ENCODE results near the gene ADGRG7. TPM values are rescaled to one million over a fixed set of nuclear protein-coding genes. Genes with fewer than 3 reads are reported as not detected.
"Not testable (repeated sequence)": the region's sequence is repeated elsewhere in the genome, so short reads cannot be mapped to it uniquely, and the experiment has no call there.

ADGRG7 gene
- total RNA-seq, 1 donor from 2014 or later, result not detected

GRCh38 chr3:100665230-100665629 lies 55.8 kb downstream of the ADGRG7 start:
- Histone ChIP-seq H3K4me1 (no peaks in the 10 kb centered on the region), H3K36me3 (no peaks in the 10 kb centered on the region), H3K27me3 (no peaks in the 10 kb centered on the region), H3K9me3 (peaks cover 0 to 2% of the 10 kb centered on the region in 2 donors), H3K27ac (no peak overlapping the region), H3K4me3 (no peak overlapping the region)
- TF ChIP-seq, protein P1, sequence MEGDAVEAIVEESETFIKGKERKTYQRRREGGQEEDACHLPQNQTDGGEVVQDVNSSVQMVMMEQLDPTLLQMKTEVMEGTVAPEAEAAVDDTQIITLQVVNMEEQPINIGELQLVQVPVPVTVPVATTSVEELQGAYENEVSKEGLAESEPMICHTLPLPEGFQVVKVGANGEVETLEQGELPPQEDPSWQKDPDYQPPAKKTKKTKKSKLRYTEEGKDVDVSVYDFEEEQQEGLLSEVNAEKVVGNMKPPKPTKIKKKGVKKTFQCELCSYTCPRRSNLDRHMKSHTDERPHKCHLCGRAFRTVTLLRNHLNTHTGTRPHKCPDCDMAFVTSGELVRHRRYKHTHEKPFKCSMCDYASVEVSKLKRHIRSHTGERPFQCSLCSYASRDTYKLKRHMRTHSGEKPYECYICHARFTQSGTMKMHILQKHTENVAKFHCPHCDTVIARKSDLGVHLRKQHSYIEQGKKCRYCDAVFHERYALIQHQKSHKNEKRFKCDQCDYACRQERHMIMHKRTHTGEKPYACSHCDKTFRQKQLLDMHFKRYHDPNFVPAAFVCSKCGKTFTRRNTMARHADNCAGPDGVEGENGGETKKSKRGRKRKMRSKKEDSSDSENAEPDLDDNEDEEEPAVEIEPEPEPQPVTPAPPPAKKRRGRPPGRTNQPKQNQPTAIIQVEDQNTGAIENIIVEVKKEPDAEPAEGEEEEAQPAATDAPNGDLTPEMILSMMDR (IDR thresholded peaks at IDR 0.05), result no peak
- no peak for DNase-seq (ENCODE audit: low spot score in 2 of 2)
- intact Hi-C loops (cut with DNase I), result no loop called here

DNA sequence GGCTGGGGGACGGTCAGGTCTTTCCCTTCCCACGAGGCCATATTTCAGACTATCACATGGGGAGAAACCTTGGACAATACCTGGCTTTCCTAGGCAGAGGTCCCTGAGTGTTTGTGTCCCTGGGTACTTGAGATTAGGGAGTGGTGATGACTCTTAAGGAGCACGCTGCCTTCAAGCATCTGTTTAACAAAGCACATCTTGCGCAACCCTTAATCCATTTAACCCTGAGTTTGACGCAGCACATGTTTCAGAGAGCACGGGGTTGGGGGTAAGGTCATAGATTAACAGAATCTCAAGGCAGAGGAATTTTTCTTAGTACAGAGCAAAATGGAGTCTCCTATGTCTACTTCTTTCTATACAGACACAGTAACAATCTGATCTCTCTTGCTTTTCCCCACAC lies 57.3 kb downstream of the ADGRG7 start:
- H3K27ac ChIP-seq; H3K36me3 ChIP-seq; H3K9me3 ChIP-seq; DNase-seq (ENCODE audit: low spot score in 2 of 2); H3K4me1 ChIP-seq; intact Hi-C loops (cut with DNase I); H3K4me3 ChIP-seq; H3K27me3 ChIP-seq: not testable (repeated sequence)

GRCh38 chr3:100667316-100667715 lies 57.9 kb downstream of the ADGRG7 start:
- H3K27ac ChIP-seq; H3K9me3 ChIP-seq; DNase-seq (ENCODE audit: low spot score in 2 of 2); H3K27me3 ChIP-seq; H3K4me3 ChIP-seq; H3K4me1 ChIP-seq; intact Hi-C loops (cut with DNase I); H3K36me3 ChIP-seq: not testable (repeated sequence)

GRCh38 chr3:100670995-100671394 lies 61.6 kb downstream of the ADGRG7 start:
- H3K9me3 ChIP-seq; H3K27ac ChIP-seq; intact Hi-C loops (cut with DNase I); H3K4me1 ChIP-seq; DNase-seq (ENCODE audit: low spot score in 2 of 2); H3K4me3 ChIP-seq; H3K27me3 ChIP-seq; H3K36me3 ChIP-seq: not testable (repeated sequence)

DNA sequence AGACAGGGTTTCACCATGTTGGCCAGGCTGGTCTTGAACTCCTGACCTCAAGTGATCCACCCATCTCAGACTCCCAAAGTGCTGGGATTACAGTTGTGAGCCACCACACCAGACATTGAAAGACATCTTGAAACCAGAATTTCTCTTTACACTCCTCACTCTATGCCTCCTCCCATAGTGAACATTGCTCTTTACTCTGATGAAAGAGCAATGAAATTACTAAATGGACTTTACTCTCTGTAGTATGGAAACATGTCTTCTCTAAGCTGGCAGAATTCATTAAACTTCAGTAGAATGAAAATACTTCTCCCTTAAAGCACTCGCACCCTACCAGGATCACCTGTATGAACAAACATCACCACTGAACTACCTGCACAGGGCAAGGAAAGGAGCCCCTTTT lies 72.1 kb downstream of the ADGRG7 start:
- DNase-seq (ENCODE audit: low spot score in 2 of 2), result no peak
- H3K36me3 ChIP-seq, result no peaks in the 10 kb centered on the region
- TF ChIP-seq, protein P1 (IDR thresholded peaks at IDR 0.05), result no peak
- H3K4me1 ChIP-seq, result no peaks in the 10 kb centered on the region
- intact Hi-C loops (cut with DNase I), result no loop called here
- H3K4me3 ChIP-seq, result no peak overlapping the region
- H3K27ac ChIP-seq, result no peak overlapping the region
- H3K27me3 ChIP-seq, result no peaks in the 10 kb centered on the region
- H3K9me3 ChIP-seq, result no peaks in the 10 kb centered on the region

DNA sequence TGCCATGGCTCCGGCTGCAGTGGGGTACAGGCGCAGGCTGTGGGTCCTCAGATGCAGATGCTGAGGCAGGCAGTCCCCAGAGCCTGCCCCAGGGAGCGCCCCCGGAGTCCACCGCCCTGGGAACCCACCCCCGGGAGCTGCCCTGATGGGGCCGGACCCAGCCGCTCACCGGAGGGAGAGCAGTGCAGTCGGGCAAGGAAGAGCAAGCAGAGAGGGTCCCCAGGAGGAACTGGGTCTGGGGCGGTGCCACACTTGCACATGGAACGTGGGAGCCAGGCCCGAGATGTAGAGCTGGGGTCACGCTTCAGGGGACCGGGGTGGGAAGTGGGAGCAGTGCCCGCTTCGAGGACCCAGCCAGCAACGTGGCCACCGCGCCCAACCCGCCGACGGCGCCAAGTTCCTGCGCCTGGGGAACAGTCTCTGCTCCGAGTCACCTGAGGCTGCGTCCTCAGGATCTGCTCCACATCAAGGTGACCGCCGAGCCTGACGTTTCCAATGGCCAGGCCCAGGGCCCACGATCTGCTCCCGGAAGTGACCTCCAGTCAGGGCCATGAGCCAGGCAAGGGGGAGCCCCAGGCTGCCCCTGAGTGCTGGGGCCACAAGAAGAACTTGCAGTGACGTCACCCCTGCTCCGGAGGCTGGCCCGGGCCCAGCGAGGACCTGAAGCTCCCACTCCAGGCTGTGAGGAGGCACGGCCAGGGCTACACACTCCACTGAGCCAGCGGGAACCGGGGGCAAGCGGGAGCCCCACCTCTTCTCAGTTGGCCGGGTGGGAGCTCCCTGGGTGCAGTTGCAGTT lies 72.9 kb downstream of the ADGRG7 start:
- peak overlapping the region in 1 of 2 donors; percentile 11 for H3K4me3 ChIP-seq
- intact Hi-C loops (cut with DNase I), result no loop called here
- DNase-seq (ENCODE audit: low spot score in 2 of 2), result no peak
- H3K27ac ChIP-seq, result no peak overlapping the region
- no peaks in the 10 kb centered on the region for H3K36me3 ChIP-seq
- H3K4me1 ChIP-seq, result no peaks in the 10 kb centered on the region
- H3K27me3 ChIP-seq, result no peaks in the 10 kb centered on the region
- TF ChIP-seq, protein P1 (IDR thresholded peaks at IDR 0.05), result no peak
- H3K9me3 ChIP-seq, result no peaks in the 10 kb centered on the region

DNA sequence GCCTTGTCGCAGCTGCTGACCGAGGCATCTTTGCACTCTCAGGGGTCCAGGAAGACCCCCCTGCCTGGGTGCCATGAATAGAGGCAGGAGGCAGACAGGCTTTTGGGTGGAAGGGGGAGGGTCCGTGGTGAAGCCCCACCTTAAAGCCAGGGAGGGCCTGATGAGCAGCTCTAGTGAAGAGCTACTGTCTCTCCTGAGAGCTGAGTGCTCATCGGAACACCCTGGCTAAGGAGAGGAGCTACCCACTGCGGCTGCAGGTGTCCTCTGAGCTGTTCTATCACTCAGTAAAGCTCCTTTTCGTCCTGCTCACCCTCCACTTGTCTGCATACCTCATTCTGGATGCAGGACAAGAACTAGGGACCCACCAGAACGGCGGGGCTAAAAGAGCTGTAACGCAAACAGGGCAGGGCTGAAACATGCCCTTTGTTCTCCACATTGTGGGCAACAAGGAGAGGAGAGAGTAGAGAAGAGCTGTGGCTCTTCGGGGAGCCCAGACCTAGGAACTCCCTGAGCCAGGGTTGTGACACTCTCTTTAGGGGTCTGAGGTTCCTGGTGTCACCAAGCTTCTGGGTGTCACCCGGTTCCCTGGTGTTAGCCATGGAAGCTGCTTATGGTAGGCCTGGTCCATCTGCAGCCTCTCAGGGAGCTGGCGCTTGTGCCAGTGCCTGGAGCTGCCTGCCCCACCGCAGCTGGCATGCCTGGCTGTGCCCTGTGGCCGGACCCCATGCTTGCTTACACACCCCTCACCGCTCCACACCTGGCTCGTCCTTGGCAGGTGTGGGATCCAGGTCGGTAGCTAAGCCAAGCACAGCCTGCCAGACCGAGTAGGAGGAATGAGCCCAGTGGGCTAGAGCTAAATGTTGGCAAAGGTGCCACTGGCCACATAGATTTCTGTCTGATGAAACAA lies 73.7 kb downstream of the ADGRG7 start:
- Histone ChIP-seq H3K4me1 (no peaks in the 10 kb centered on the region), H3K4me3 (peak overlapping the region in 1 of 2 donors; percentile 11), H3K27me3 (no peaks in the 10 kb centered on the region), H3K9me3 (no peaks in the 10 kb centered on the region), H3K27ac (no peak overlapping the region), H3K36me3 (no peaks in the 10 kb centered on the region)
- intact Hi-C loops (cut with DNase I), result no loop called here
- TF ChIP-seq, protein P1 (IDR thresholded peaks at IDR 0.05), result no peak
- no peak for DNase-seq (ENCODE audit: low spot score in 2 of 2)
